Activated naive CD8-positive, alpha-beta T cell treated with anti-CD3 and anti-CD28 coated beads, Interleukin-2, amount 50 U/mL, for 24 hours (primary cell): ENCODE results near the gene WNT3A.
"Not testable (repeated sequence)": the region's sequence is repeated elsewhere in the genome, so short reads cannot be mapped to it uniquely, and the experiment has no call there.

Source experiments
- ATAC-seq: fragments of 150-1000 bp; cut with Tn5 transposase; one replicate; pipeline ENCODE4 v1.10.0; 2021
- DNase-seq: peaks from one replicate; pipeline ENCODE4 v3.0.0; 2021
- H3K27ac Mint-ChIP-seq: one replicate; pipeline ENCODE4 v1.8.0; 2021; ENCODE audit warnings: mild to moderate bottlenecking, mixed read lengths
- H3K27me3 Mint-ChIP-seq: one replicate; pipeline ENCODE4 v1.8.0; 2021; ENCODE audit warnings: mixed read lengths
- H3K36me3 Mint-ChIP-seq: one replicate; pipeline ENCODE4 v1.8.0; 2021; ENCODE audit warnings: low read depth, mixed read lengths
- H3K4me1 Mint-ChIP-seq: one replicate; pipeline ENCODE4 v1.8.0; 2021; ENCODE audit warnings: mixed read lengths
- H3K4me3 Mint-ChIP-seq: one replicate; pipeline ENCODE4 v1.8.0; 2021; ENCODE audit warnings: mild to moderate bottlenecking, moderate library complexity, mixed read lengths
- H3K9me3 Mint-ChIP-seq: one replicate; pipeline ENCODE4 v1.8.0; 2021; ENCODE audit warnings: mixed read lengths

WNT3A gene

DNA sequence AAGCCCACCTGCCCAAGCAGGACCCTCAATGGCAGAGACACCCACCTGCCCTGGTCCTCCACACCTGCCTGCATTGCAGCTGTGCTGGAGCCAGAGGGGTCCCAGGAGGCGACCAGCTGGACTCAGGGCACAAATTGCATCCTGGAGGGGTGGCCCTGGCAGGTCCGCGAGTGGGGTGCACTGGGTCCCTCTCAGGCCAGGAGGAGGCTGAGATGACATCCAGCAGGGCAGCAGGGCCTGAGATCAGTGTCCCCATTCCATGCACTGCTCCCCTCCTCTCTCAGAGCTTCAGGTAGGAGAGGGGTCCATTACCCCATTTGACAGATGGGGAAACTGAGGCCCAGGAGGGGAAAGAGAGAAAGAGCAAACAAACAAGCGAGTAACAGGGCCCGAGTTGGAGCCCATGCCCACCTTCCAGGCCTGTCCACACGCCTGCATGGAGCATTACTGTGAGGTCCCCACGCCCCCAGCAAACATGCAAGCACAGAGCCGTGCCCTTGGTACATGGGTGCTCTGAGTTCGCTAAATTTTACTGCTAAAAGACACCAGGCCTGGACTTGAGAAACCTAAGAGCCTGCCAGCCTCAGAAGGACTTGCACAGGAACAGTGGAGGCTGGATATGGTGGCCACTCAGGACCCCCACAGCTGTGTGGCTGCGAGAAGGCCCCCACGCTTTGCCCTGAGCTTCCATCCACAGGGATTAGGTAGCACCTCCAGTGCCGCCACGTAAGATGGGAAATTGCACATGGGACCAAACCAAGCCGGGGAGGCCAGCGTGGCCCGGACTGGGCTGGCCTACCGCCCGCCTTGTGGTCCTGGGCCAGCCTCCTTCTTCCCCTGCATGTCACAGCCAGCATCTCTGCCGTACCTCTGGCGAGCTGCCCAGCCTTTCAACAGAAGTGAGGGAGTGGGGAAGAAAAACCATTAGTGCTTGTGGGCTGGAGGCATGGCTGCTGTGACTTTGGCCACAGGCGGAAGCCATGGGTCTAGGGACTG, 7.4 kb downstream of the WNT3A start:
- ATAC-seq: no peak
- Mint-ChIP-seq H3K4me1 (peaks cover 9% of the 10 kb centered on the region), H3K36me3 (no peaks in the 10 kb centered on the region), H3K9me3 (no peaks in the 10 kb centered on the region), H3K27me3 (peaks cover 11% of the 10 kb centered on the region), H3K27ac (no peak overlapping the region), H3K4me3 (no peak overlapping the region)
- DNase-seq: no peak

- no peaks in the 10 kb centered on the region for H3K36me3 Mint-ChIP-seq
- no peak overlapping the region for H3K4me3 Mint-ChIP-seq
- H3K4me1 Mint-ChIP-seq: peaks cover 2% of the 10 kb centered on the region
- H3K27ac Mint-ChIP-seq: no peak overlapping the region
- peaks cover 4% of the 10 kb centered on the region for H3K27me3 Mint-ChIP-seq
- ATAC-seq: no peak
- DNase-seq: no peak
- no peaks in the 10 kb centered on the region for H3K9me3 Mint-ChIP-seq
Observed at GRCh38 chr1:228015276-228016180, 8.7 kb downstream of the WNT3A start.

DNA sequence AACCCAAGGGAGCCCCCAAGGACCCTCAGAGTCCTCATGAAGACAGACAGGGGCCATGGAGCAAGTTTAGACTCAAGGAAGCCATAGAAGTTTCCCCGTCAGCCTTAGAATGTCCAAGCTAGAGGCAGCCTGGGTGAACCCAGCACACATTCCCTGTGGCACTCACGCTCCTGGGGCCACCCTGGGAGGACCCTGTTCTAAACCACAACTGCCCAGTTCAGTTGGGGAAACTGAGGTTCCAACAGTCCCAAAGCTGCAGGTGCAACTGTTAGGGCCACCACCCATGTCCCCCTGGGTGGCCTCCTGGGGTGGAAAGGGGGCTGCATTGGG, 9.3 kb downstream of the WNT3A start:
- no peaks in the 10 kb centered on the region for H3K9me3 Mint-ChIP-seq
- ATAC-seq (no peak), DNase-seq (no peak)
- no peak overlapping the region for H3K4me3 Mint-ChIP-seq
- no peak overlapping the region for H3K27ac Mint-ChIP-seq
- no peaks in the 10 kb centered on the region for H3K4me1 Mint-ChIP-seq
- no peaks in the 10 kb centered on the region for H3K36me3 Mint-ChIP-seq
- peaks cover 4% of the 10 kb centered on the region for H3K27me3 Mint-ChIP-seq

GRCh38 chr1:228016653-228017355, 10.0 kb downstream of the WNT3A start:
- Mint-ChIP-seq H3K36me3 (no peaks in the 10 kb centered on the region), H3K9me3 (no peaks in the 10 kb centered on the region), H3K4me3 (no peak overlapping the region), H3K27me3 (peaks cover 2% of the 10 kb centered on the region), H3K4me1 (no peaks in the 10 kb centered on the region), H3K27ac (no peak overlapping the region)
- DNase-seq (no peak), ATAC-seq (no peak)

- Mint-ChIP-seq H3K4me1 (no peaks in the 10 kb centered on the region), H3K27ac (no peak overlapping the region), H3K36me3 (no peaks in the 10 kb centered on the region), H3K9me3 (no peaks in the 10 kb centered on the region), H3K4me3 (no peak overlapping the region), H3K27me3 (peaks cover 2% of the 10 kb centered on the region)
- no peak for DNase-seq
- ATAC-seq: no peak
Observed at GRCh38 chr1:228017356-228018124, 10.7 kb downstream of the WNT3A start.

- H3K27ac Mint-ChIP-seq: no peak overlapping the region
- peaks cover 2% of the 10 kb centered on the region for H3K27me3 Mint-ChIP-seq
- no peaks in the 10 kb centered on the region for H3K36me3 Mint-ChIP-seq
- no peaks in the 10 kb centered on the region for H3K4me1 Mint-ChIP-seq
- H3K4me3 Mint-ChIP-seq: no peak overlapping the region
- DNase-seq (no peak), ATAC-seq (no peak)
- no peaks in the 10 kb centered on the region for H3K9me3 Mint-ChIP-seq
Observed at GRCh38 chr1:228018125-228018398, 11.3 kb downstream of the WNT3A start.

GRCh38 chr1:228018961-228019721, 12.3 kb downstream of the WNT3A start:
- Mint-ChIP-seq H3K36me3 (no peaks in the 10 kb centered on the region), H3K27ac (no peak overlapping the region), H3K27me3 (peaks cover 2% of the 10 kb centered on the region), H3K4me1 (no peaks in the 10 kb centered on the region), H3K4me3 (no peak overlapping the region), H3K9me3 (no peaks in the 10 kb centered on the region)
- ATAC-seq (no peak), DNase-seq (no peak)

DNA sequence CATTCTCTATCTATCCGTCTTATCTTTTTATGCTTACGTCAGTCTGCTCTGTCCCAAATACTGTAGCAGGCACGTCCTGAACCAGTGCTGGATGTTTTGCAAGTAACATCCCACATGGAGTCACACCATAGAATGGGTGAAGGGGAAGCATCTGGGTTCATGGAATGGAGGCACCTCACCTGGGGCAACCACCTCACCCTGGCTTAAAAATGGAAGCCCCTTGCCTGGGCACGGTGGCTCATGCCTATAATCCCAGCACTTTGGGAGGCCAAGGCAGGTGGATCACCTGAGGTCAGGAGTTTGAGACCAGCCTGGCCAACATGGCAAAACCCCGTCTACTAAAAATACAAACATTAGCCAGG, 12.9 kb downstream of the WNT3A start:
- not testable (repeated sequence) for H3K36me3 Mint-ChIP-seq, ATAC-seq, H3K9me3 Mint-ChIP-seq, H3K27ac Mint-ChIP-seq, DNase-seq, H3K4me1 Mint-ChIP-seq, H3K4me3 Mint-ChIP-seq, H3K27me3 Mint-ChIP-seq

GRCh38 chr1:228020686-228021354, 14.0 kb downstream of the WNT3A start:
- Mint-ChIP-seq H3K4me3 (no peak overlapping the region), H3K36me3 (no peaks in the 10 kb centered on the region), H3K27me3 (peaks cover 9% of the 10 kb centered on the region), H3K27ac (no peak overlapping the region), H3K9me3 (no peaks in the 10 kb centered on the region), H3K4me1 (no peaks in the 10 kb centered on the region)
- no peak for ATAC-seq
- no peak for DNase-seq

GRCh38 chr1:228021355-228022030, 14.7 kb downstream of the WNT3A start:
- ATAC-seq (no peak), DNase-seq (no peak)
- H3K9me3 Mint-ChIP-seq: no peaks in the 10 kb centered on the region
- no peak overlapping the region for H3K27ac Mint-ChIP-seq
- H3K4me1 Mint-ChIP-seq: no peaks in the 10 kb centered on the region
- no peak overlapping the region for H3K4me3 Mint-ChIP-seq
- no peaks in the 10 kb centered on the region for H3K36me3 Mint-ChIP-seq
- H3K27me3 Mint-ChIP-seq: peaks cover 12% of the 10 kb centered on the region

GRCh38 chr1:228022571-228023293, 15.9 kb downstream of the WNT3A start:
- no peak for ATAC-seq
- Mint-ChIP-seq H3K36me3 (no peaks in the 10 kb centered on the region), H3K4me3 (no peak overlapping the region), H3K27ac (no peak overlapping the region), H3K4me1 (no peaks in the 10 kb centered on the region), H3K27me3 (peaks cover 24% of the 10 kb centered on the region), H3K9me3 (no peaks in the 10 kb centered on the region)
- DNase-seq: no peak

DNA sequence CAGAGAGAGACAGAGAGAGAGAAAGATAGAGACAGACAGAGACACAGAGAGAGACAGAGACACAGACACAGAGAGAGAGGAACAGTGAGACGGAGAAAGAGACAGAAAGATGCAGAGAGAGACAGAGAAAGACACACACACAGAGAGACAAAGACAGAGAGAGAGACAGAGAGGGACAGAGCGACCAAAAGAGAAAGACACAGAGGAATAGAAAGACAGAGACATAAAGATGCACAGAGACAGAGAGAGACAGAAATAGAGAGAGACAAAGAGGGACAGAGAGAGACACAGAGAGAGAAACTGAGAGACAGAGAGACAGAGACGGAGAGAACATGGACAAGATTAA, 16.5 kb downstream of the WNT3A start:
- Mint-ChIP-seq H3K36me3 (no peaks in the 10 kb centered on the region), H3K27me3 (peaks cover 25% of the 10 kb centered on the region), H3K9me3 (no peaks in the 10 kb centered on the region), H3K4me1 (no peaks in the 10 kb centered on the region), H3K27ac (no peak overlapping the region), H3K4me3 (no peak overlapping the region)
- ATAC-seq (no peak), DNase-seq (no peak)
